NCI-H345 (cell line): ENCODE measurements around the gene C1orf21.
A peak's percentile ranks its signal among the peaks of the same experiment; 100 is the strongest.
"Not testable (repeated sequence)": the region's sequence is repeated elsewhere in the genome, so short reads cannot be mapped to it uniquely, and the experiment has no call there.

Experiments used
- DNase-seq: peaks from one replicate; lab custom pipeline; 2025; lab: John Stamatoyannopoulos, UW

C1orf21 gene

GRCh38 chr1:184386312-184387068, at the start of gene C1orf21:
C1orf21 (plus strand) TSS chr1:184387029; CDS start chr1:184477510, 90,481 bp downstream.
- peak; percentile 92 for DNase-seq

GRCh38 chr1:184337865-184338264, 49.0 kb upstream of the C1orf21 start:
- DNase-seq, result not testable (repeated sequence)

- DNase-seq, result no peak
Observed at GRCh38 chr1:184340984-184341383, 45.8 kb upstream of the C1orf21 start.

GRCh38 chr1:184350573-184350972, 36.3 kb upstream of the C1orf21 start:
- no peak for DNase-seq

GRCh38 chr1:184351416-184351975, 35.3 kb upstream of the C1orf21 start:
- no peak for DNase-seq

- DNase-seq, result no peak
Observed at GRCh38 chr1:184352776-184353175, 34.1 kb upstream of the C1orf21 start.

- DNase-seq, result no peak
Observed at GRCh38 chr1:184354719-184355118, 32.1 kb upstream of the C1orf21 start.

- no peak for DNase-seq
Observed at GRCh38 chr1:184356891-184357290, 29.9 kb upstream of the C1orf21 start.

GRCh38 chr1:184358256-184358655, 28.6 kb upstream of the C1orf21 start:
- no peak for DNase-seq

- DNase-seq, result no peak
Observed at GRCh38 chr1:184359909-184360308, 26.9 kb upstream of the C1orf21 start.

- DNase-seq, result no peak
Observed at GRCh38 chr1:184362876-184363275, 24.0 kb upstream of the C1orf21 start.

- DNase-seq, result no peak
Observed at GRCh38 chr1:184365699-184366098, 21.1 kb upstream of the C1orf21 start.

- DNase-seq, result no peak
Observed at GRCh38 chr1:184366997-184367396, 19.8 kb upstream of the C1orf21 start.

GRCh38 chr1:184367427-184368038, 19.3 kb upstream of the C1orf21 start:
- DNase-seq, result no peak

- no peak for DNase-seq
Observed at GRCh38 chr1:184368354-184368753, 18.5 kb upstream of the C1orf21 start.

- DNase-seq, result no peak
Observed at GRCh38 chr1:184370850-184371249, 16.0 kb upstream of the C1orf21 start.

- no peak for DNase-seq
Observed at GRCh38 chr1:184373155-184373554, 13.7 kb upstream of the C1orf21 start.

GRCh38 chr1:184376369-184376768, 10.5 kb upstream of the C1orf21 start:
- DNase-seq, result no peak

GRCh38 chr1:184379111-184379752, 7.6 kb upstream of the C1orf21 start:
- no peak for DNase-seq

- no peak for DNase-seq
Observed at GRCh38 chr1:184380468-184380867, 6.4 kb upstream of the C1orf21 start.

- no peak for DNase-seq
Observed at GRCh38 chr1:184383772-184384323, 3.0 kb upstream of the C1orf21 start.

GRCh38 chr1:184385865-184386311, 941 bp upstream of the C1orf21 start:
- DNase-seq, result no peak
